Neural progenitor cell (in vitro differentiated cells): ENCODE results near the gene ADNP2.

ENCODE experiments used
- CTCF ChIP-seq: fragments of 200-600 bp; sonication (generic); IDR thresholded peaks from 2 replicates; pipeline ENCODE4 v1.5.1; 2017; ENCODE audit warnings: antibody characterized with exemption, mild to moderate bottlenecking
- EZH2 ChIP-seq: fragments of 200-600 bp; sonication (generic); IDR thresholded peaks from 2 replicates; pipeline ENCODE4 v1.6.1; 2017; ENCODE audit warnings: antibody characterized with exemption, mild to moderate bottlenecking, moderate library complexity
- EZH2phosphoT487 ChIP-seq: fragments of 200-600 bp; sonication (generic); IDR thresholded peaks from 2 replicates; pipeline ENCODE4 v1.6.1; 2017; ENCODE audit warnings: antibody characterized with exemption

- no peak for TF ChIP-seq CTCF
- TF ChIP-seq EZH2: no peak
- no peak for TF ChIP-seq EZH2phosphoT487
Measured at GRCh38 chr18:80167931-80168330, 58.9 kb downstream of the ADNP2 start.
